Keratinocyte (primary cell): Measurements from ENCODE around the gene SSH3.

ENCODE experiments used
- EZH2 ChIP-seq: IDR thresholded peaks from one replicate; pipeline ENCODE4 v1.6.1; 2012; ENCODE audit warnings: inconsistent platforms, mild to moderate bottlenecking, low read length, moderate library complexity
- TF ChIP-seq, protein P1 (sequence below), 3 experiments: IDR thresholded peaks in 1 of 3; conservative IDR thresholded peaks in 1 of 3; optimal IDR thresholded peaks in 1 of 3; 2 replicates in 2 of 3; 3 replicates in 1 of 3; pipeline versions ENCODE3 to v1.5.1; 2011; ENCODE audit warnings: low read length in 3 of 3, mild to moderate bottlenecking in 3 of 3, moderate library complexity in 2 of 3, control low read depth in 1 of 3, inconsistent platforms in 1 of 3; ENCODE audit not compliant: insufficient read depth in 2 of 3; ENCODE audit errors: extremely low read depth in 1 of 3

DNA sequence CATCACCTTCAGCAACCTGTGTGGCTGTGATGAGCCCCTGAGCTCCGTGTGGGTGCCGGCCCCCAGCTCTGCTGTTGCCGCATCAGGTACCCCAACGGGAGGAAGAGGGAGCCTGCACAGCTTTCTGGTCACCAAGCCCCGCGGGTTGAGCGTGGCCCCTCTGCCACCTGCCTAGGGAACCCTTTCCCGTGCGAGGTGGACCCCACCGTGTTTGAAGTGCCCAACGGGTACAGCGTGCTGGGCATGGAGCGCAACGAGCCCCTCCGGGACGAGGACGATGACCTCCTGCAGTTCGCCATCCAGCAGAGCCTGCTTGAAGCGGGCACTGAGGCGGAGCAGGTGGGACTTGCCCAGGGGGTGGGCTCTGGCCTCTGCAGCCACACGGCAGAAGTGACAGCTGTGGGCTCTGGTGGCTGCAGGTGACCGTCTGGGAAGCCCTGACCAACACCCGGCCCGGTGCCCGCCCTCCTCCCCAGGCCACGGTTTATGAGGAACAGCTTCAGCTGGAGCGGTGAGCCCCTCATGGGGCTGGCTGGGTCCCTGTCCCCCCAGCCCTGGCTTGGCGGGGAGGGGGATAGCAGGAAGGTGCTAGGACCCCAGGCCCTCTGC is 1.9 kb upstream of the SSH3 start:
- TF ChIP-seq, protein P1, sequence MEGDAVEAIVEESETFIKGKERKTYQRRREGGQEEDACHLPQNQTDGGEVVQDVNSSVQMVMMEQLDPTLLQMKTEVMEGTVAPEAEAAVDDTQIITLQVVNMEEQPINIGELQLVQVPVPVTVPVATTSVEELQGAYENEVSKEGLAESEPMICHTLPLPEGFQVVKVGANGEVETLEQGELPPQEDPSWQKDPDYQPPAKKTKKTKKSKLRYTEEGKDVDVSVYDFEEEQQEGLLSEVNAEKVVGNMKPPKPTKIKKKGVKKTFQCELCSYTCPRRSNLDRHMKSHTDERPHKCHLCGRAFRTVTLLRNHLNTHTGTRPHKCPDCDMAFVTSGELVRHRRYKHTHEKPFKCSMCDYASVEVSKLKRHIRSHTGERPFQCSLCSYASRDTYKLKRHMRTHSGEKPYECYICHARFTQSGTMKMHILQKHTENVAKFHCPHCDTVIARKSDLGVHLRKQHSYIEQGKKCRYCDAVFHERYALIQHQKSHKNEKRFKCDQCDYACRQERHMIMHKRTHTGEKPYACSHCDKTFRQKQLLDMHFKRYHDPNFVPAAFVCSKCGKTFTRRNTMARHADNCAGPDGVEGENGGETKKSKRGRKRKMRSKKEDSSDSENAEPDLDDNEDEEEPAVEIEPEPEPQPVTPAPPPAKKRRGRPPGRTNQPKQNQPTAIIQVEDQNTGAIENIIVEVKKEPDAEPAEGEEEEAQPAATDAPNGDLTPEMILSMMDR (optimal IDR thresholded peaks at IDR 0.05 in 1 of 3, IDR thresholded peaks at IDR 0.05 in 1 of 3, conservative IDR thresholded peaks at IDR 0.05 in 1 of 3; ENCODE audit: extremely low read depth in 1 of 3, insufficient read depth in 2 of 3, low read length in 3 of 3) = no peak
- no peak for TF ChIP-seq EZH2
